Posterior cingulate gyrus (tissue), 11 donors: ENCODE data around the gene CENPF.

Experiments used
- DNase-seq, 10 donors: peaks; one replicate each; pipeline versions ENCODE4 v3.0.0 to v3.0.0-alpha.2; 2020 to 2021; ENCODE audit warnings: mixed read lengths in 3 of 10
- intact Hi-C: fragments of 100-400 bp; cut with DNase I; formaldehyde crosslinking; loops from one replicate; pipeline ENCODE4 v1.15.1; 2023

Gene CENPF

DNA sequence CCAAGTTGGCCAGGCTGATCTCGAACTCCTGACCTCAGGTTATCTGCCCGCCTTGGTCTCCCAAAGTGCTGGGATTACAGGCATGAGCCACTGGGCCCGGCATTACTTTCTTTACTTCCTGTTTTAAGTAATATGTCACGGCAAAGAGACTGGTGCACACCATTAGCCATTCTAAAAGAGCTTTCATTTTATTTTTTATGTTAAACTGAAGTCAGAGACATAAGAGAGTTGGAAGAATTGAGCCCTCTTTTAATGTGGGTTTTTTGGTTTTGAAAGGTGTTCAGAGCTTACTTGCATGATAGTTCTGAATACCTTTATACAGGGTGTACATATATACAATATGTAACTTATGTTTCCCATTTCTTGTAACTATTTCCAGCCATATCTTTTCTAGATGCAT lies 14.3 kb downstream of the CENPF start:
- intact Hi-C loops, result no loop called here
- no peak for DNase-seq

- no peak for DNase-seq
- intact Hi-C loops, result no loop called here
These were observed 14.8 kb downstream of the CENPF start for GRCh38 chr1:214617843-214618242.

DNA sequence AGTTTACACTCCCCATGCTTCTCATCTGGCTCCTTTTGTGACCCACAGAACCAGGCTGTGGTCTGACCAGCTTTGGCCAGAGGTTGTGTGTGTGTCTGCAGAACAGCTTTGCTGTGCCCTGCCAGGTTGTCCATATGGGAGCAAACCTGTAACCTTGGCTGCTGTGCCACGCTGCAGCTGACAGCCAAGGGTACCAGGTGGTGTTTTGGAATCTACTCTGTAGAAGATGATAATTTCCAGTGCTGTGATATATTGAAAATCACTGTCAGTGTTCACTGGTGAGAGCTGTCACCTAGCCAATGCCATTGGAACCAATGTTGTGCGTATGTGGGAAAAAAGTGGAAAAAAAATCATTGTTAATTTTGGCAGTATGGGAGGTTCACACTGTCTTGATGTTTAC lies 18.2 kb downstream of the CENPF start:
- no peak for DNase-seq
- intact Hi-C loops, result loop anchor here (10.0 kb wide), 1 partner anchor 904 kb away; no protein-coding TSS in a partner anchor

- intact Hi-C loops, result loop anchor here (10.0 kb wide), 1 partner anchor 901 kb away; no protein-coding TSS in a partner anchor
These were observed 20.4 kb downstream of the CENPF start for GRCh38 chr1:214623430-214623829.

GRCh38 chr1:214632091-214632490 lies 29.1 kb downstream of the CENPF start:
- no peak for DNase-seq
- intact Hi-C loops, result no loop called here

More at GRCh38 chr1:214623430-214623829, 20.4 kb downstream of the CENPF start:
- no peak for DNase-seq

- no peak for DNase-seq
- intact Hi-C loops, result no loop called here
These were observed 30.7 kb downstream of the CENPF start for GRCh38 chr1:214633686-214634085.

DNA sequence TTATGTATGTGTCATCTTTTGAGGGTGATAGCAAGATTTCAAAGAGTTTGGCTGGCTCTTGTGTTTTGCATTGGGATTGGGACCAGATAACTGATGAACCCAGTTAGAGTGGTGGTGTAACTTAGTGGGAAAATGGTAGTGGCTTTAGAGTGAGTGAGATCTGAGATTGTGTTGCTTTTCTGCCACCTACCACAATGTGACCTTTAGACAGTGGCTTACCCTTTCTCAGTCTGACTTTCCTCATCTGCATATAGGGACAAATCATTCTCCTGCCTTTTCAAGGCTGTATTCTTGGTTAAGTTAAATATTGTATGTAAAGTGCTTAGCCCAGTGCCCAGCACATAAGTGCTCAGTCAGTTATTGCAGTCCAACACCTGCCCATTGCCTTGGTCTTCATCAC lies 31.3 kb downstream of the CENPF start:
- intact Hi-C loops, result no loop called here
- DNase-seq, result no peak

GRCh38 chr1:214635086-214635485 lies 32.1 kb downstream of the CENPF start:
- intact Hi-C loops, result loop anchor here (5.0 kb wide), 1 partner anchor 423 kb away; no protein-coding TSS in a partner anchor
- no peak for DNase-seq

DNA sequence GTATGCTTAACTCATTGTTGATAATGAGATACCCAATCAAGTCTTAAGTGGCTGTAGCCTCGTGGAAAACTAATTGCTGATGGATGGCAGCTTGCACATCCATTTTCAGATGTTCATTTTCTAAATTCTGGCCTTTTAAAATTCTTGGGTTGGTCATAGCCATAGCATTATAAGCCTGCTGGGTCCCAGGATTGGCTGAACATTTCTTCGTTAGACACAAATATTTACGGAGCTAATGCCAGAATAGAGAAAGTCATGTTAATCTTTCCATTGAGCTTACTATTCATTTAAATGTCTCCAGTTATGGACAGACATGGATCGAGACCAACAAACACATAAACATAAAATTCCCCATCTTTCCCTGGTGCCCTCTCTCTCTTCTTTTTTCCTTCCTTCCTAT lies 32.5 kb downstream of the CENPF start:
- DNase-seq, result no peak
- intact Hi-C loops, result loop anchor here (5.0 kb wide), 1 partner anchor 423 kb away; no protein-coding TSS in a partner anchor

DNA sequence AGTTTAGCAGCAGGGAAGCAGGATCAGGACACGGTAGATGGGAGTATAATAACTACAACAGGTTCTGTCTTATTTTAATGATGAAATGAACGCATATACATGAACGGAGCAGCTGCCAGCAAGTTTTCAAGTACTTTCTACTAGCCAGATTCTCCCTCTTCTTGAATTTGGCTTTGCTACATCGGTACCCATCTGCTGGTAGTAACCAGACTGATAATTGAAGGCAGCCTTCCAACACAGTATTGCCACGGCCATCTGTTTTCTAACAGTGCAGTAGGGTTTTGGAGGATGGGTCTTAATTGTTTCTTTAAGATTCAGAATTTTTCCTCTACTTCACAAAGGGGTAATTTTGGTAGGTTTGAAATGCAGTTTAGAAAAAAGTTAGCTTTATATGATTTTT lies 33.4 kb downstream of the CENPF start:
- intact Hi-C loops, result loop anchor here (5.0 kb wide), 1 partner anchor 424 kb away; no protein-coding TSS in a partner anchor
- DNase-seq, result peak in 1 of 10 donors; percentile 2

- no peak for DNase-seq
- intact Hi-C loops, result loop anchor here (5.0 kb wide), 1 partner anchor 425 kb away; no protein-coding TSS in a partner anchor
These were observed 34.1 kb downstream of the CENPF start for GRCh38 chr1:214637125-214637524.

- DNase-seq, result peak in 4 of 10 donors; percentile 8 to 23 (median 13)
These were observed 34.9 kb downstream of the CENPF start for GRCh38 chr1:214637722-214638458.

GRCh38 chr1:214638459-214638807 lies 35.4 kb downstream of the CENPF start:
- intact Hi-C loops, result loop anchor here (5.0 kb wide), 1 partner anchor 426 kb away; no protein-coding TSS in a partner anchor
- DNase-seq, result no peak

More at GRCh38 chr1:214637722-214638458, 34.9 kb downstream of the CENPF start:
- intact Hi-C loops, result loop anchor here (5.0 kb wide), 1 partner anchor 426 kb away; no protein-coding TSS in a partner anchor

DNA sequence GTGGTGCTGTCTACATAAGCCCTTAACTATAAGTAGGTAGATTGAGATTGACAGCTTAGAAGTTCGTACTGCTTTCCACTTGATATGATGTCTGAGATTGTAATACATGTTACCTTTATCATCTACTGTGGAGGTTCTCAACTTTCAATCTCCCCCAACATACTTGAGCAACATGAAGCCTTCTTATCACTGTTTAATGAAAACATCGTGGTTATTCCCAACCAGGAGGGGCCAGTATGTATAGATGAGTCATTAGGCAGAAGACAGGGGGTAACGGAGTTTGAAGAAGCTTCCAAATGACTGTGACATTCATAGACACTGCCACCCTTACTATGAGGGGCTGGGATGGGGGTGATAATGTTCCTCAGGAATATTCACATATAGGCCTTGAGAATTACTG lies 36.0 kb downstream of the CENPF start:
- intact Hi-C loops, result loop anchor here (5.0 kb wide), 1 partner anchor 427 kb away; no protein-coding TSS in a partner anchor
- DNase-seq, result no peak

DNA sequence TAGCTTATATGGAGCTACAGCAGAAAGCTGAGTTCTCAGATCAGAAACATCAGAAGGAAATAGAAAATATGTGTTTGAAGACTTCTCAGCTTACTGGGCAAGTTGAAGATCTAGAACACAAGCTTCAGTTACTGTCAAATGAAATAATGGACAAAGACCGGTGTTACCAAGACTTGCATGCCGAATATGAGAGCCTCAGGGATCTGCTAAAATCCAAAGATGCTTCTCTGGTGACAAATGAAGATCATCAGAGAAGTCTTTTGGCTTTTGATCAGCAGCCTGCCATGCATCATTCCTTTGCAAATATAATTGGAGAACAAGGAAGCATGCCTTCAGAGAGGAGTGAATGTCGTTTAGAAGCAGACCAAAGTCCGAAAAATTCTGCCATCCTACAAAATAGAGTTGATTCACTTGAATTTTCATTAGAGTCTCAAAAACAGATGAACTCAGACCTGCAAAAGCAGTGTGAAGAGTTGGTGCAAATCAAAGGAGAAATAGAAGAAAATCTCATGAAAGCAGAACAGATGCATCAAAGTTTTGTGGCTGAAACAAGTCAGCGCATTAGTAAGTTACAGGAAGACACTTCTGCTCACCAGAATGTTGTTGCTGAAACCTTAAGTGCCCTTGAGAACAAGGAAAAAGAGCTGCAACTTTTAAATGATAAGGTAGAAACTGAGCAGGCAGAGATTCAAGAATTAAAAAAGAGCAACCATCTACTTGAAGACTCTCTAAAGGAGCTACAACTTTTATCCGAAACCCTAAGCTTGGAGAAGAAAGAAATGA lies 37.6 kb downstream of the CENPF start:
- no peak for DNase-seq
- intact Hi-C loops, result no loop called here

- intact Hi-C loops, result no loop called here
- DNase-seq, result no peak
These were observed 38.4 kb downstream of the CENPF start for GRCh38 chr1:214641214-214641895.

- DNase-seq, result no peak
- intact Hi-C loops, result no loop called here
These were observed 40.0 kb downstream of the CENPF start for GRCh38 chr1:214643030-214643429.

GRCh38 chr1:214645712-214646111 lies 42.7 kb downstream of the CENPF start:
- intact Hi-C loops, result no loop called here
- DNase-seq, result no peak

DNA sequence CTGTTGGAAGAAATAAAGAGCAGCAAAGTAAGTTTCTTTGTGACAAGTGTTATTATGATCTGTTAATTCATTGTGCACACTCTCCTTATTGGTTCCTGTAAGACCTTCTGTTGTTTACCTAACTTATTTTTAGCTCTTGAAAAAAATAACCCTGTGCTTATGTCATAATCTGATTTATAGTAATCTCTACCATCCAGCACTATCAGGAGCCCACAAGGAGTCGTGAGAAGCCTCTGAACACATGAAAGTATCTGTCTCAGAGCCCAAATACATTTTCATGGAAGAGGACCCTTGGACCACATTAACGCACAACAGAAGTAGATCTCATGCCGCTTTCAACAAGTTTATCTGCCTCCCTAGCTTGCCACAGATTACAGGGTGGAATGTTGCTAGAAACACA lies 45.8 kb downstream of the CENPF start:
- intact Hi-C loops, result no loop called here

DNA sequence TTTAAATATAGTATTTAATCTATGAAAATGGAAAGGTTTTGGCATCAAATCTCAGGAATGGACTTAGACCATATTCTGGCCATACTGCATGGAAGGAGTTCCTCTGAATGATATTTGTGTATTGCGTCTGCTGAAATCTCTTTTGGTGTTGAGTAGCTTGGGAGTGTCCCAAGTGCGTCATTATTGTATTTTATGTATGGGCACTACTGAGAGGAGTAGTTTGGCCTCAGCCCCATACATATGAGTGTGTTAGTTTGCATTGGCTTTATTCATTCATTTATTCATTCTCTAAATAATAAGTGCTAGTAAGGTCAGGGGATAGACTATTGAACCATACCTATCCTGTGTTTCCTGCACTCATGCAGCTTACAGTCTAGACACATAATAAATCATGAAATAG lies 46.6 kb downstream of the CENPF start:
- intact Hi-C loops, result no loop called here
- DNase-seq, result no peak

More for the DNA sequence above, 45.8 kb downstream of the CENPF start:
- DNase-seq, result no peak

GRCh38 chr1:214650664-214651063 lies 47.7 kb downstream of the CENPF start:
- intact Hi-C loops, result no loop called here
- DNase-seq, result no peak
